Mesenchymal stem cell (in vitro differentiated cells and primary cell): ENCODE results near the gene MSH3.

Source experiments
- DNase-seq: peaks from one replicate; pipeline ENCODE4 v3.0.0-alpha.2; 2013
- H2AFZ ChIP-seq: one replicate; pipeline ENCODE4 v1.6.1; 2013; ENCODE audit warnings: low read depth, mild to moderate bottlenecking, control low read depth, inconsistent platforms, low read length, moderate library complexity
- H2AK5ac ChIP-seq: 2 replicates; pipeline ENCODE4 v1.6.1; 2013; ENCODE audit warnings: low read length, moderate library complexity, mild to moderate bottlenecking, inconsistent platforms; ENCODE audit not compliant: severe bottlenecking
- H2BK120ac ChIP-seq: one replicate; pipeline ENCODE4 v1.6.1; 2013; ENCODE audit warnings: low read depth, mild to moderate bottlenecking, inconsistent platforms, low read length, moderate library complexity
- H2BK12ac ChIP-seq, 2 experiments: one replicate each; pipeline ENCODE4 v1.6.1; 2013; ENCODE audit warnings: inconsistent platforms in 2 of 2, low read length in 2 of 2, mild to moderate bottlenecking in 2 of 2, moderate library complexity in 2 of 2, control low read depth in 1 of 2
- H2BK15ac ChIP-seq: one replicate; pipeline ENCODE4 v1.6.1; 2013; ENCODE audit warnings: mild to moderate bottlenecking, low read depth, inconsistent platforms; ENCODE audit not compliant: poor library complexity, severe bottlenecking
- H2BK5ac ChIP-seq: 2 replicates; pipeline ENCODE4 v1.6.1; 2013; ENCODE audit warnings: low read depth, mild to moderate bottlenecking, low read length, control low read depth, inconsistent platforms; ENCODE audit not compliant: poor library complexity, severe bottlenecking
- H3K14ac ChIP-seq, 2 experiments: one replicate each; pipeline ENCODE4 v1.6.1; 2013; ENCODE audit warnings: inconsistent platforms in 2 of 2, low read length in 2 of 2, control low read depth in 1 of 2, mild to moderate bottlenecking in 1 of 2, moderate library complexity in 1 of 2
- H3K18ac ChIP-seq, 2 experiments: one replicate each; pipeline ENCODE4 v1.6.1; 2013; ENCODE audit warnings: inconsistent platforms in 2 of 2, low read length in 2 of 2, control low read depth in 1 of 2, low read depth in 1 of 2, mild to moderate bottlenecking in 1 of 2
- H3K23ac ChIP-seq, 2 experiments: one replicate each; pipeline ENCODE4 v1.6.1; 2013; ENCODE audit warnings: inconsistent platforms in 2 of 2, low read length in 2 of 2, mild to moderate bottlenecking in 2 of 2, moderate library complexity in 2 of 2, control low read depth in 1 of 2
- H3K27ac ChIP-seq: 2 replicates; pipeline ENCODE4 v1.5.1; 2013; ENCODE audit warnings: mild to moderate bottlenecking, moderate library complexity, low read length, control low read depth, inconsistent platforms; ENCODE audit not compliant: poor library complexity, severe bottlenecking
- H3K27me3 ChIP-seq, 2 experiments: 2 replicates each; pipeline versions ENCODE4 v1.6.1 to v1.7.0; 2013; ENCODE audit warnings: low read length in 2 of 2, mild to moderate bottlenecking in 2 of 2, moderate library complexity in 2 of 2, control low read depth in 1 of 2, inconsistent platforms in 1 of 2; ENCODE audit not compliant: control insufficient read depth in 1 of 2, insufficient read depth in 1 of 2
- H3K36me3 ChIP-seq, 2 experiments: 2 replicates each; pipeline versions ENCODE4 v1.6.1 to v1.7.0; 2013; ENCODE audit warnings: low read length in 2 of 2, control low read depth in 1 of 2, inconsistent platforms in 1 of 2, low read depth in 1 of 2, mild to moderate bottlenecking in 1 of 2; ENCODE audit not compliant: insufficient read depth in 2 of 2, control insufficient read depth in 1 of 2
- H3K4ac ChIP-seq, 2 experiments: one replicate each; pipeline ENCODE4 v1.6.1; 2013; ENCODE audit warnings: inconsistent platforms in 2 of 2, low read length in 2 of 2, mild to moderate bottlenecking in 2 of 2, moderate library complexity in 2 of 2, control low read depth in 1 of 2, low read depth in 1 of 2
- H3K4me1 ChIP-seq: 2 replicates; pipeline ENCODE4 v1.6.1; 2013; ENCODE audit warnings: low read depth, low read length, control low read depth; ENCODE audit not compliant: control insufficient read depth, insufficient read depth
- H3K4me2 ChIP-seq: 2 replicates; pipeline ENCODE4 v1.6.1; 2013; ENCODE audit warnings: low read length, mild to moderate bottlenecking, inconsistent platforms; ENCODE audit not compliant: poor library complexity, severe bottlenecking
- H3K4me3 ChIP-seq, 2 experiments: 2 replicates each; pipeline versions ENCODE4 v1.5.1 to v1.7.0; 2013; ENCODE audit warnings: low read length in 2 of 2, mild to moderate bottlenecking in 2 of 2, control low read depth in 1 of 2, low read depth in 1 of 2; ENCODE audit not compliant: insufficient read depth in 1 of 2
- H3K79me1 ChIP-seq: replicated peaks from 2 replicates; pipeline ENCODE4 v1.6.1; 2013; ENCODE audit warnings: mild to moderate bottlenecking, control low read depth, low read length, inconsistent platforms; ENCODE audit not compliant: poor library complexity, severe bottlenecking
- H3K9ac ChIP-seq: 2 replicates; pipeline ENCODE4 v1.7.0; 2013; ENCODE audit warnings: mild to moderate bottlenecking, low read length, moderate library complexity
- H3K9me3 ChIP-seq: 2 replicates; pipeline ENCODE4 v1.7.0; 2013; ENCODE audit warnings: mild to moderate bottlenecking, low read length; ENCODE audit not compliant: control insufficient read depth
- H4K8ac ChIP-seq: one replicate; pipeline ENCODE4 v1.6.1; 2013; ENCODE audit warnings: inconsistent platforms, mild to moderate bottlenecking, low read length, moderate library complexity
- H4K91ac ChIP-seq: one replicate; pipeline ENCODE4 v1.6.1; 2013; ENCODE audit warnings: mild to moderate bottlenecking, low read length, inconsistent platforms
- WGBS: methylation state at CpG from one replicate; pipeline ENCODE4 v1.1.7; 2013; ENCODE audit warnings: mixed read lengths; 5-methylcytosine and 5-hydroxymethylcytosine counted together

Gene MSH3

GRCh38 chr5:80825786-80826460 lies 171.5 kb downstream of the MSH3 start:
- Histone ChIP-seq H3K27me3 (no peaks in the 10 kb centered on the region), H3K4me1 (no peaks in the 10 kb centered on the region), H4K91ac (no peak overlapping the region), H3K4ac (no peak overlapping the region), H3K4me3 (no peak overlapping the region), H2BK120ac (no peak overlapping the region), H3K18ac (no peak overlapping the region), H3K36me3 (peaks cover 4 to 7% of the 10 kb centered on the region in 2 experiments), H2AFZ (no peak overlapping the region), H3K9ac (no peak overlapping the region), H3K79me1 (peaks cover 4% of the 10 kb centered on the region), H4K8ac (no peak overlapping the region), H3K4me2 (no peak overlapping the region), H2BK12ac (no peak overlapping the region), H2AK5ac (no peak overlapping the region), H3K9me3 (peaks cover 20% of the 10 kb centered on the region), H3K27ac (no peak overlapping the region), H2BK15ac (no peak overlapping the region), H3K23ac (no peak overlapping the region), H2BK5ac (no peak overlapping the region), H3K14ac (no peak overlapping the region)
- no peak for DNase-seq
- WGBS, result 86% methylated on average over 1 of the region's 2 CpGs

GRCh38 chr5:80834710-80835109 lies 180.3 kb downstream of the MSH3 start:
- H3K14ac ChIP-seq, result no peak overlapping the region
- no peaks in the 10 kb centered on the region for H3K36me3 ChIP-seq
- H2BK15ac ChIP-seq, result no peak overlapping the region

GRCh38 chr5:80835128-80835527 lies 180.7 kb downstream of the MSH3 start:
- H3K18ac ChIP-seq, result no peak overlapping the region
- H3K14ac ChIP-seq, result no peak overlapping the region
- H4K8ac ChIP-seq, result no peak overlapping the region
- no peak overlapping the region for H3K4me3 ChIP-seq
- no peak overlapping the region for H2AFZ ChIP-seq
- no peak overlapping the region for H2BK120ac ChIP-seq
- no peak overlapping the region for H3K4ac ChIP-seq
- no peak overlapping the region for H2BK12ac ChIP-seq
- no peaks in the 10 kb centered on the region for H3K27me3 ChIP-seq
- no peak for DNase-seq
- 87% methylated on average over 3 of the region's 4 CpGs for WGBS
- peaks cover 2% of the 10 kb centered on the region for H3K79me1 ChIP-seq
- H4K91ac ChIP-seq, result no peak overlapping the region
- H3K9me3 ChIP-seq, result no peaks in the 10 kb centered on the region
- H2BK5ac ChIP-seq, result no peak overlapping the region
- no peak overlapping the region for H3K27ac ChIP-seq
- H3K4me2 ChIP-seq, result no peak overlapping the region
- no peak overlapping the region for H2AK5ac ChIP-seq
- no peaks in the 10 kb centered on the region for H3K36me3 ChIP-seq
- no peaks in the 10 kb centered on the region for H3K4me1 ChIP-seq
- H2BK15ac ChIP-seq, result no peak overlapping the region
- no peak overlapping the region for H3K9ac ChIP-seq
- H3K23ac ChIP-seq, result no peak overlapping the region

More at GRCh38 chr5:80834710-80835109, 180.3 kb downstream of the MSH3 start:
- Histone ChIP-seq H3K4ac (no peak overlapping the region), H2AFZ (no peak overlapping the region), H3K4me2 (no peak overlapping the region), H3K4me3 (no peak overlapping the region), H3K27me3 (no peaks in the 10 kb centered on the region), H2BK5ac (no peak overlapping the region), H3K27ac (no peak overlapping the region), H2BK12ac (no peak overlapping the region), H4K8ac (no peak overlapping the region), H3K4me1 (no peaks in the 10 kb centered on the region), H3K18ac (no peak overlapping the region), H3K9ac (no peak overlapping the region), H3K79me1 (peaks cover 2% of the 10 kb centered on the region), H3K9me3 (no peaks in the 10 kb centered on the region), H4K91ac (no peak overlapping the region), H2BK120ac (no peak overlapping the region), H3K23ac (no peak overlapping the region), H2AK5ac (no peak overlapping the region)
- no peak for DNase-seq

GRCh38 chr5:80837679-80838078 lies 183.2 kb downstream of the MSH3 start:
- Histone ChIP-seq H2BK12ac (no peak overlapping the region), H3K27me3 (no peaks in the 10 kb centered on the region)
- no peak for DNase-seq

More at GRCh38 chr5:80837679-80838078, 183.2 kb downstream of the MSH3 start:
- H3K4ac ChIP-seq, result no peak overlapping the region
- H2BK15ac ChIP-seq, result no peak overlapping the region
- no peaks in the 10 kb centered on the region for H3K4me1 ChIP-seq
- no peak overlapping the region for H3K14ac ChIP-seq
- no peak overlapping the region for H2BK5ac ChIP-seq
- no peak overlapping the region for H2BK120ac ChIP-seq
- no peak overlapping the region for H3K9ac ChIP-seq
- H2AK5ac ChIP-seq, result no peak overlapping the region
- H3K36me3 ChIP-seq, result no peaks in the 10 kb centered on the region
- no peak overlapping the region for H4K8ac ChIP-seq
- peaks cover 2% of the 10 kb centered on the region for H3K79me1 ChIP-seq
- no peak overlapping the region for H3K27ac ChIP-seq
- H3K4me3 ChIP-seq, result no peak overlapping the region
- H3K23ac ChIP-seq, result no peak overlapping the region
- H3K4me2 ChIP-seq, result no peak overlapping the region
- H3K18ac ChIP-seq, result no peak overlapping the region
- H4K91ac ChIP-seq, result no peak overlapping the region
- H3K9me3 ChIP-seq, result no peaks in the 10 kb centered on the region
- no peak overlapping the region for H2AFZ ChIP-seq
